ENCODE data around the gene GCSAM.

Gene GCSAM

GRCh38 chr3:112130638-112130993 is 2.4 kb downstream of the GCSAM start:
- peaks cover 15 to 18% of the 10 kb centered on the region in 2 donors for H3K4me1 ChIP-seq (ENCODE audit: control insufficient read depth in 2 of 2, insufficient read depth in 1 of 2, low read depth in 1 of 2, low read length in 2 of 2)
- H3K4ac ChIP-seq (ENCODE audit: low read length) = no peak overlapping the region
- H3K79me1 ChIP-seq (ENCODE audit: low read depth, low read length) = no peaks in the 10 kb centered on the region
- H3K18ac ChIP-seq (ENCODE audit: low read length) = no peak overlapping the region
- no peak overlapping the region for H4K8ac ChIP-seq (ENCODE audit: low read depth, low read length)
- no peak overlapping the region for H3K4me2 ChIP-seq (ENCODE audit: insufficient read depth, low read length, poor library complexity, severe bottlenecking)
- no peak overlapping the region for H3K14ac ChIP-seq (ENCODE audit: low read length)
- no peaks in the 10 kb centered on the region for H3K36me3 ChIP-seq (replicated peaks in 1 of 2; ENCODE audit: control insufficient read depth in 2 of 2, insufficient read depth in 2 of 2, low read length in 2 of 2)
- no peak for DNase-seq (ENCODE audit: low spot score)
- no peak overlapping the region for H3K9ac ChIP-seq (ENCODE audit: low read depth, low read length, poor library complexity)
- H3K23ac ChIP-seq (ENCODE audit: low read depth, low read length, poor library complexity) = no peak overlapping the region
- H2AFZ ChIP-seq (ENCODE audit: low read length) = no peak overlapping the region
- no peak overlapping the region for H4K91ac ChIP-seq (ENCODE audit: low read depth, low read length, poor library complexity)
- no peak overlapping the region for H2BK120ac ChIP-seq (ENCODE audit: low read depth, low read length)
- no peak overlapping the region for H2BK5ac ChIP-seq (ENCODE audit: low read length)
- H2BK15ac ChIP-seq (ENCODE audit: low read length) = no peak overlapping the region
- no peak overlapping the region for H3K27ac ChIP-seq (replicated peaks; ENCODE audit: low read length)
- H3K27me3 ChIP-seq (ENCODE audit: control insufficient read depth in 3 of 3, insufficient read depth in 3 of 3, low read depth in 1 of 3, low read length in 3 of 3) = no peaks in the 10 kb centered on the region
- no peak overlapping the region for H3K4me3 ChIP-seq (ENCODE audit: low read length in 2 of 2)
- H2BK12ac ChIP-seq (ENCODE audit: low read length) = no peak overlapping the region
- no peak overlapping the region for H2AK5ac ChIP-seq (ENCODE audit: low read depth, low read length)
- WGBS, 2 donors (ENCODE audit: extremely low coverage in 2 of 2, insufficient read length in 2 of 2, insufficient replicate concordance in 1 of 2) = no CpG with 5 or more reads among the region's 3 CpGs
- H3K9me3 ChIP-seq (replicated peaks in 1 of 2; ENCODE audit: control insufficient read depth in 2 of 2, insufficient read depth in 1 of 2, low read depth in 1 of 2, low read length in 2 of 2) = peaks cover 0 to 1% of the 10 kb centered on the region in 2 donors

DNA sequence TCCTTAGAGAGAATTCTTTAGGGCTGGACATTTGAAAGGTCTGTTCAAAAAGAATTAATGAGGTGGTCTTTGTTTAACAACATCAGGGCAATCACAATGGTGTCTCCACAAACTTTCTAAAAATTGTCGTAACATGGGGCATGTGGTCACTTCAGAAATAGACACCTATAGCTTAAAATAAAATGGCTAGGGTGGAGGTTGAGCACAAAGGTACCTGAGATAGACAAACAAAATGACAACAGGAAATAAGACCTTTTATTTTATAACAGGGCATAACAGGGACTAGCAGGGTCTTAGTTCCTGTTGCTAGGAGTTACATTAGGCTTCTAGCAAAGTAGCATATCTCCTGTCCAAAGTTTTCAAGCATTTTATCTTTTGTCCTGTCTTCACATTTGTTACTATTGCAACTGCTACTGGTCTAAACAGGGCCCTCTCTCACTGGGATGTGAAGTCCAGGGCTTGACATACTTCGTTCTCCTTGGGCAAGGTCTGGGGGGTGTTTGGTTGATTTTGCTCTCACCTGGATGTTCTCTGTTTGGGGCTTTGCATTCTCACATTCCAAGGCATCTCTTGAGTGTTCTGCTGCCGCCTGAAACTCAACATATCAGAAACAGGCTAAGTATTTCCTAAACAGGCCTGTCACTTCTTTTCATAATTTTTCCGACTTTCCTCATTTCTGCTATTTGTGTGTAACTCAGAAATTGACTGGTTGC is 3.0 kb downstream of the GCSAM start:
- peaks cover 0 to 1% of the 10 kb centered on the region in 2 donors for H3K9me3 ChIP-seq (replicated peaks in 1 of 2; ENCODE audit: control insufficient read depth in 2 of 2, insufficient read depth in 1 of 2, low read depth in 1 of 2, low read length in 2 of 2)
- peaks cover 18 to 19% of the 10 kb centered on the region in 2 donors for H3K4me1 ChIP-seq (ENCODE audit: control insufficient read depth in 2 of 2, insufficient read depth in 1 of 2, low read depth in 1 of 2, low read length in 2 of 2)

DNA sequence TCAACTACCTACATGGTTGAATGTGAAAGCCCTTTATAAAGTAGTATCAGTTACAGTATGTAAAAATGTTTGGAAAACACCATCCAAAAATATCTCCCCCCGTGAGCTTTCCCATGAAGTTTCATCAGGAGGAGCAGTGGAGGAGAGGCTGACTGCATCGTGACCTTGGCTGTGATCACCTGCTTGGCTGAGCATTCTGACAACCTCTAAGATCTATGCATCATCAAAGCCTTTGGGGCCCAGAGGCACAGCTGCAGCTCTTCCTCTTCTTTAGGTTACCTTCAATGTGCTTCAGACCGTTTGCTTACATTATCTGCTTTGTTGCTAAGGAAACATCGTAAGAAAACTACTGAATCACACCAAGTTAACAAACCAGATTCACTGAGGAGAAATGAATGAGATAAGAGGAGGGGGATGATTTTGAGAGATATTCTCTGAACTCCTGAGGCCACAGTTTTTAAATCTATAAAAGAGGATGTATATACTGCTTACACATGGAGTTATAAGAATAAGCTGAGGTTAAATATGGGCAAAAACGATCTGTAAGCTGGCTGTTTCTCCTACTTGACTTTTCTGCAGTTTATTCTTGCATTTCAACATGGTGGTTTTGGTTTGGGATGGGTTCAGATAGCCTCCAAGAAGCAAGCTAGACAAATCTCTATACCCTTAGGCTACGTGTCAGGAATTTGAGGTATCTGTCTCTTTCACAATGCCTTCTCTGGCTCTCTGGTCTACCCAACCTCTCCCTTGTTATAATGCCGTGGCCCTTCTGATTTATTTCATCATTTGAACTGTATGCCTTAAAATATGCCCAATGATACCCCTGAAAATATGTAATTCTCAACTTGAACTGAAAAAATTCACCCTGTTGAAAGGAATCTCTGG is 4.0 kb downstream of the GCSAM start:
- H3K27me3 ChIP-seq (ENCODE audit: control insufficient read depth in 3 of 3, insufficient read depth in 3 of 3, low read depth in 1 of 3, low read length in 3 of 3) = no peaks in the 10 kb centered on the region
- H3K9me3 ChIP-seq (replicated peaks in 1 of 2; ENCODE audit: control insufficient read depth in 2 of 2, insufficient read depth in 1 of 2, low read depth in 1 of 2, low read length in 2 of 2) = peaks cover 0 to 1% of the 10 kb centered on the region in 2 donors
- no peak overlapping the region for H3K27ac ChIP-seq (replicated peaks; ENCODE audit: low read length)
- H2BK15ac ChIP-seq (ENCODE audit: low read length) = no peak overlapping the region
- no peak for DNase-seq (ENCODE audit: low spot score)
- no peak overlapping the region for H2AK5ac ChIP-seq (ENCODE audit: low read depth, low read length)
- H2BK12ac ChIP-seq (ENCODE audit: low read length) = no peak overlapping the region
- no peak overlapping the region for H2BK5ac ChIP-seq (ENCODE audit: low read length)
- H3K18ac ChIP-seq (ENCODE audit: low read length) = no peak overlapping the region
- no peak overlapping the region for H4K8ac ChIP-seq (ENCODE audit: low read depth, low read length)
- no peaks in the 10 kb centered on the region for H3K79me1 ChIP-seq (ENCODE audit: low read depth, low read length)
- no peak overlapping the region for H4K91ac ChIP-seq (ENCODE audit: low read depth, low read length, poor library complexity)
- H3K4ac ChIP-seq (ENCODE audit: low read length) = no peak overlapping the region
- no peak overlapping the region for H3K14ac ChIP-seq (ENCODE audit: low read length)
- no peak overlapping the region for H3K23ac ChIP-seq (ENCODE audit: low read depth, low read length, poor library complexity)
- H3K4me1 ChIP-seq (ENCODE audit: control insufficient read depth in 2 of 2, insufficient read depth in 1 of 2, low read depth in 1 of 2, low read length in 2 of 2) = peaks cover 18 to 19% of the 10 kb centered on the region in 2 donors
- H3K36me3 ChIP-seq (replicated peaks in 1 of 2; ENCODE audit: control insufficient read depth in 2 of 2, insufficient read depth in 2 of 2, low read length in 2 of 2) = no peaks in the 10 kb centered on the region
- WGBS, 2 donors (ENCODE audit: extremely low coverage in 2 of 2, insufficient read length in 2 of 2, insufficient replicate concordance in 1 of 2) = no CpG with 5 or more reads among the region's 7 CpGs
- no peak overlapping the region for H2BK120ac ChIP-seq (ENCODE audit: low read depth, low read length)
- no peak overlapping the region for H3K4me2 ChIP-seq (ENCODE audit: insufficient read depth, low read length, poor library complexity, severe bottlenecking)
- H3K4me3 ChIP-seq (ENCODE audit: low read length in 2 of 2) = no peak overlapping the region
- no peak overlapping the region for H2AFZ ChIP-seq (ENCODE audit: low read length)
- no peak overlapping the region for H3K9ac ChIP-seq (ENCODE audit: low read depth, low read length, poor library complexity)

More for the DNA sequence above, 3.0 kb downstream of the GCSAM start:
- Histone ChIP-seq H3K36me3 (replicated peaks in 1 of 2; ENCODE audit: control insufficient read depth in 2 of 2, insufficient read depth in 2 of 2, low read length in 2 of 2) (no peaks in the 10 kb centered on the region), H3K27ac (replicated peaks; ENCODE audit: low read length) (no peak overlapping the region), H3K9ac (ENCODE audit: low read depth, low read length, poor library complexity) (no peak overlapping the region), H3K4me2 (ENCODE audit: insufficient read depth, low read length, poor library complexity, severe bottlenecking) (no peak overlapping the region), H3K27me3 (ENCODE audit: control insufficient read depth in 3 of 3, insufficient read depth in 3 of 3, low read depth in 1 of 3, low read length in 3 of 3) (no peaks in the 10 kb centered on the region), H2BK12ac (ENCODE audit: low read length) (no peak overlapping the region), H4K8ac (ENCODE audit: low read depth, low read length) (no peak overlapping the region), H2BK120ac (ENCODE audit: low read depth, low read length) (no peak overlapping the region), H2BK5ac (ENCODE audit: low read length) (no peak overlapping the region), H3K79me1 (ENCODE audit: low read depth, low read length) (no peaks in the 10 kb centered on the region), H3K4ac (ENCODE audit: low read length) (no peak overlapping the region), H3K23ac (ENCODE audit: low read depth, low read length, poor library complexity) (no peak overlapping the region), H2AFZ (ENCODE audit: low read length) (no peak overlapping the region), H3K14ac (ENCODE audit: low read length) (no peak overlapping the region), H2BK15ac (ENCODE audit: low read length) (no peak overlapping the region), H3K18ac (ENCODE audit: low read length) (no peak overlapping the region), H2AK5ac (ENCODE audit: low read depth, low read length) (no peak overlapping the region), H3K4me3 (ENCODE audit: low read length in 2 of 2) (no peak overlapping the region), H4K91ac (ENCODE audit: low read depth, low read length, poor library complexity) (no peak overlapping the region)
- no CpG with 5 or more reads among the region's 4 CpGs for WGBS, 2 donors (ENCODE audit: extremely low coverage in 2 of 2, insufficient read length in 2 of 2, insufficient replicate concordance in 1 of 2)
- DNase-seq (ENCODE audit: low spot score) = no peak
